ENCODE measurements around the gene FGF19. TPM values are rescaled to one million over a fixed set of nuclear protein-coding genes. Genes with fewer than 3 reads are reported as not detected.

Gene FGF19
- total RNA-seq, 2 donors from 2014 or later: not detected

DNA sequence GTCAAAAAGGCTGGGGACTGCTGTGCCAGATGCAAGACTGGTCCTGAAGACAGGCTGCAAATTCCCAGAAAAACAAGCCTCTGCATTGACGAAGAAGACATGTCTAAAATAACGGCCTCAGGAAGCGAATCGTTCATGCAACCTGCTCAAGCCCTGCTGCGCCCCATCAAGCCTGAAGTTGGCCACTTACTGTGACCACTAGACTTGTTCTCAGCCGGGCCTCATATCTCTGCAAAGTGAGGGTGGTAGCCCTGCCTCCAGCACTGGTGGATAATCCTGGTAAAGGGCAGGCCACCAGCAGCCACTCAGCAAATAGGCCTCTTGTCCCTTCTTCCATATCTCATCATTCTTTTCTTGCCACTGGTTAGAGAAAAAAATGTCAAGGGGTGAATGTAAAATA lies 40.5 kb downstream of the FGF19 start:
- no peak overlapping the region for H3K4me3 ChIP-seq
- H3K4me1 ChIP-seq (ENCODE audit: control insufficient read depth in 1 of 2, low read depth in 2 of 2): no peaks in the 10 kb centered on the region
- no peaks in the 10 kb centered on the region for H3K27me3 ChIP-seq (replicated peaks; ENCODE audit: insufficient read depth)
- H3K9me3 ChIP-seq: no peaks in the 10 kb centered on the region
- TF ChIP-seq, protein P1, sequence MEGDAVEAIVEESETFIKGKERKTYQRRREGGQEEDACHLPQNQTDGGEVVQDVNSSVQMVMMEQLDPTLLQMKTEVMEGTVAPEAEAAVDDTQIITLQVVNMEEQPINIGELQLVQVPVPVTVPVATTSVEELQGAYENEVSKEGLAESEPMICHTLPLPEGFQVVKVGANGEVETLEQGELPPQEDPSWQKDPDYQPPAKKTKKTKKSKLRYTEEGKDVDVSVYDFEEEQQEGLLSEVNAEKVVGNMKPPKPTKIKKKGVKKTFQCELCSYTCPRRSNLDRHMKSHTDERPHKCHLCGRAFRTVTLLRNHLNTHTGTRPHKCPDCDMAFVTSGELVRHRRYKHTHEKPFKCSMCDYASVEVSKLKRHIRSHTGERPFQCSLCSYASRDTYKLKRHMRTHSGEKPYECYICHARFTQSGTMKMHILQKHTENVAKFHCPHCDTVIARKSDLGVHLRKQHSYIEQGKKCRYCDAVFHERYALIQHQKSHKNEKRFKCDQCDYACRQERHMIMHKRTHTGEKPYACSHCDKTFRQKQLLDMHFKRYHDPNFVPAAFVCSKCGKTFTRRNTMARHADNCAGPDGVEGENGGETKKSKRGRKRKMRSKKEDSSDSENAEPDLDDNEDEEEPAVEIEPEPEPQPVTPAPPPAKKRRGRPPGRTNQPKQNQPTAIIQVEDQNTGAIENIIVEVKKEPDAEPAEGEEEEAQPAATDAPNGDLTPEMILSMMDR (IDR thresholded peaks at IDR 0.05): no peak
- peaks cover 28% of the 10 kb centered on the region for H3K36me3 ChIP-seq
- DNase-seq (ENCODE audit: low spot score) (no peak), ATAC-seq (ENCODE audit: insufficient number of reproducible peaks, low FRiP score, low read depth) (no peak)
- no peak overlapping the region for H3K27ac ChIP-seq

GRCh38 chr11:69662806-69663205 lies 41.0 kb downstream of the FGF19 start:
- H3K36me3 ChIP-seq: peaks cover 26% of the 10 kb centered on the region
- no peak for DNase-seq (ENCODE audit: low spot score)
- ATAC-seq (ENCODE audit: insufficient number of reproducible peaks, low FRiP score, low read depth): no peak

DNA sequence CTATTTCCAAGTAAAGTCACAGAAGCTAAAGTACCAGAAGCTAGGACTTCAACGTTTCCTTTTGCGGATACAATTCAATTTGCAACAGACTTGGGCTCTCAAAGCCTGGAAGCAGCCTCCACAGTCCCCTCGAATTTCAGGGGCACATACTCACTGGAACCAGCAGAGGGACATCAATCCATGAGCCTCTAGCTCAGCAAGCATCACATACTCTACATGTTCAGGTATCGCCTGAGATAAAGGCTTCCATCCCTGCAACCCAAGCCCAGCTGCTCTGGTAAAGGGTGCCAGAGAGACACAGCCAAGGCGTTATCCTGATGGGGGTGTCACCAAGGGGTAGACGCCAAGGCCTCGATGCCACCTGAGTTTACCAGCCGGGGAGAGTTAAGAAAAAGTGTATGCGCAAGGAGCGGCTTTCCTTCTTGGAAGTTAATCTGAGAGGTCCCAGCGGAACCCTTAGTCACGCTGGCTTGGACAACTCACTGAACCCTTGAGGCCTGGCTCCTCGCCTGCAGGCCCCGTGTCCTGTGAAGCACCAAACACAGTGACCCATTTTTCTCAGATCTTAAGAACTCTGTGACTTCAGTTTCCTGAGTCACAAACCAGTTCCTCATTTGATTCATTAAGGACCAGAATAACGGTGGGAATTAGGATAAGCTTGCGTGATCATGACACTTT lies 41.7 kb downstream of the FGF19 start:
- peaks cover 20% of the 10 kb centered on the region for H3K36me3 ChIP-seq
- H3K27me3 ChIP-seq (replicated peaks; ENCODE audit: insufficient read depth): no peaks in the 10 kb centered on the region
- H3K4me3 ChIP-seq: no peak overlapping the region
- TF ChIP-seq, protein P1 (IDR thresholded peaks at IDR 0.05): no peak
- H3K9me3 ChIP-seq: no peaks in the 10 kb centered on the region
- H3K4me1 ChIP-seq (ENCODE audit: control insufficient read depth in 1 of 2, low read depth in 2 of 2): no peaks in the 10 kb centered on the region
- no peak overlapping the region for H3K27ac ChIP-seq
- no peak for ATAC-seq (ENCODE audit: insufficient number of reproducible peaks, low FRiP score, low read depth)
- no peak for DNase-seq (ENCODE audit: low spot score)

More at GRCh38 chr11:69662806-69663205, 41.0 kb downstream of the FGF19 start:
- Histone ChIP-seq H3K9me3 (no peaks in the 10 kb centered on the region), H3K27me3 (replicated peaks; ENCODE audit: insufficient read depth) (no peaks in the 10 kb centered on the region), H3K4me3 (no peak overlapping the region), H3K27ac (no peak overlapping the region), H3K4me1 (ENCODE audit: control insufficient read depth in 1 of 2, low read depth in 2 of 2) (no peaks in the 10 kb centered on the region)
- TF ChIP-seq, protein P1 (IDR thresholded peaks at IDR 0.05): no peak

GRCh38 chr11:69661413-69661715 lies 42.5 kb downstream of the FGF19 start:
- Histone ChIP-seq H3K27ac (no peak overlapping the region), H3K9me3 (no peaks in the 10 kb centered on the region), H3K36me3 (peaks cover 14% of the 10 kb centered on the region), H3K4me3 (no peak overlapping the region), H3K27me3 (replicated peaks; ENCODE audit: insufficient read depth) (no peaks in the 10 kb centered on the region), H3K4me1 (ENCODE audit: control insufficient read depth in 1 of 2, low read depth in 2 of 2) (no peaks in the 10 kb centered on the region)
- DNase-seq (ENCODE audit: low spot score) (no peak), ATAC-seq (ENCODE audit: insufficient number of reproducible peaks, low FRiP score, low read depth) (no peak)
- TF ChIP-seq, protein P1 (IDR thresholded peaks at IDR 0.05): no peak

- no peak for DNase-seq (ENCODE audit: low spot score)
Measured at GRCh38 chr11:69660001-69660500, 43.8 kb downstream of the FGF19 start.

More at GRCh38 chr11:69660001-69660500, 43.8 kb downstream of the FGF19 start:
- TF ChIP-seq, protein P1 (IDR thresholded peaks at IDR 0.05): no peak
- Histone ChIP-seq H3K27ac (no peak overlapping the region), H3K4me1 (ENCODE audit: control insufficient read depth in 1 of 2, low read depth in 2 of 2) (no peaks in the 10 kb centered on the region), H3K4me3 (no peak overlapping the region), H3K36me3 (peaks cover 12% of the 10 kb centered on the region), H3K27me3 (replicated peaks; ENCODE audit: insufficient read depth) (no peaks in the 10 kb centered on the region), H3K9me3 (no peaks in the 10 kb centered on the region)
- ATAC-seq (ENCODE audit: insufficient number of reproducible peaks, low FRiP score, low read depth): no peak
